Neural crest cell (in vitro differentiated cells): ENCODE results near the gene FHIT. TPM values are rescaled to one million over a fixed set of nuclear protein-coding genes. Genes with fewer than 3 reads are reported as not detected.
"Not testable (repeated sequence)": the region's sequence is repeated elsewhere in the genome, so short reads cannot be mapped to it uniquely, and the experiment has no call there.

Experiments used
- DNase-seq: peaks from one replicate; pipeline ENCODE4 v3.0.0; 2021; ENCODE audit warnings: low read depth, mixed read lengths, low spot score
- H3K27ac Mint-ChIP-seq: one replicate; pipeline ENCODE4 v1.8.0; 2021; ENCODE audit warnings: mild to moderate bottlenecking, mixed read lengths; ENCODE audit not compliant: unreplicated experiment
- H3K27me3 Mint-ChIP-seq: 2 replicates; pipeline ENCODE4 v1.8.0; 2021; ENCODE audit warnings: low read depth, mild to moderate bottlenecking, mixed read lengths
- H3K36me3 Mint-ChIP-seq: 2 replicates; pipeline ENCODE4 v1.8.0; 2021; ENCODE audit warnings: low read depth, mild to moderate bottlenecking, mixed read lengths
- H3K4me1 Mint-ChIP-seq: 2 replicates; pipeline ENCODE4 v1.8.0; 2021; ENCODE audit warnings: mixed read lengths
- H3K4me3 Mint-ChIP-seq: one replicate; pipeline ENCODE4 v1.8.0; 2021; ENCODE audit warnings: mild to moderate bottlenecking, mixed read lengths
- H3K9me3 Mint-ChIP-seq: 2 replicates; pipeline ENCODE4 v1.8.0; 2021; ENCODE audit warnings: mixed read lengths
- total RNA-seq: library from RNA; stranded (reverse); gene quantifications from 2 replicates; pipeline ENCODE4 v1.2.1, GENCODE V29; 2021
- TF ChIP-seq, protein P1 (sequence below): fragments of 200-600 bp; sonication (generic); conservative IDR thresholded peaks from 2 replicates; pipeline ENCODE4 v1.5.0; 2021; ENCODE audit warnings: antibody characterized with exemption, mild to moderate bottlenecking

FHIT gene
- total RNA-seq, 1 donor from 2014 or later: 5.2 TPM

DNA sequence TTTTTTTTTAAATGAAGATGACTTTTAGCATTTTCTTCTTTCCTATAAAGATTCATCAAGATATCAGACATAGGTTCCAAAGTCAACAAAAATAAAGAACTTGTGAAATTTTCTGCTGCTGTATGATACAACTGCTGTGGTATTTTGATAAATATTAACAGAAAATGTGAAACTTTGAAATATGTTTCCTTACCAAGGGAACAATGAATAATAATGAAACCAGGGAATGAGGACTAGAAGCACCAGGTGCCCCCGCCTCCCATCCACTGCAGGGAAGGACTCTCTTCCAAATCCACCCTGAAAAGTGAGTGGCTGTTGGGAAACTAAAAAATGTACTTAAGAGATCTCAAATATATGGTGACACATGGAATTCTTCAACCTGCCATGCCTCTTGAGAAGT lies 198.4 kb downstream of the FHIT start:
- H3K36me3 Mint-ChIP-seq: peaks cover 3% of the 10 kb centered on the region
- H3K27ac Mint-ChIP-seq: no peak overlapping the region
- TF ChIP-seq, protein P1, sequence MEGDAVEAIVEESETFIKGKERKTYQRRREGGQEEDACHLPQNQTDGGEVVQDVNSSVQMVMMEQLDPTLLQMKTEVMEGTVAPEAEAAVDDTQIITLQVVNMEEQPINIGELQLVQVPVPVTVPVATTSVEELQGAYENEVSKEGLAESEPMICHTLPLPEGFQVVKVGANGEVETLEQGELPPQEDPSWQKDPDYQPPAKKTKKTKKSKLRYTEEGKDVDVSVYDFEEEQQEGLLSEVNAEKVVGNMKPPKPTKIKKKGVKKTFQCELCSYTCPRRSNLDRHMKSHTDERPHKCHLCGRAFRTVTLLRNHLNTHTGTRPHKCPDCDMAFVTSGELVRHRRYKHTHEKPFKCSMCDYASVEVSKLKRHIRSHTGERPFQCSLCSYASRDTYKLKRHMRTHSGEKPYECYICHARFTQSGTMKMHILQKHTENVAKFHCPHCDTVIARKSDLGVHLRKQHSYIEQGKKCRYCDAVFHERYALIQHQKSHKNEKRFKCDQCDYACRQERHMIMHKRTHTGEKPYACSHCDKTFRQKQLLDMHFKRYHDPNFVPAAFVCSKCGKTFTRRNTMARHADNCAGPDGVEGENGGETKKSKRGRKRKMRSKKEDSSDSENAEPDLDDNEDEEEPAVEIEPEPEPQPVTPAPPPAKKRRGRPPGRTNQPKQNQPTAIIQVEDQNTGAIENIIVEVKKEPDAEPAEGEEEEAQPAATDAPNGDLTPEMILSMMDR: no peak
- no peak overlapping the region for H3K4me3 Mint-ChIP-seq
- no peaks in the 10 kb centered on the region for H3K4me1 Mint-ChIP-seq
- DNase-seq: no peak
- no peaks in the 10 kb centered on the region for H3K27me3 Mint-ChIP-seq
- peaks cover 2% of the 10 kb centered on the region for H3K9me3 Mint-ChIP-seq

DNA sequence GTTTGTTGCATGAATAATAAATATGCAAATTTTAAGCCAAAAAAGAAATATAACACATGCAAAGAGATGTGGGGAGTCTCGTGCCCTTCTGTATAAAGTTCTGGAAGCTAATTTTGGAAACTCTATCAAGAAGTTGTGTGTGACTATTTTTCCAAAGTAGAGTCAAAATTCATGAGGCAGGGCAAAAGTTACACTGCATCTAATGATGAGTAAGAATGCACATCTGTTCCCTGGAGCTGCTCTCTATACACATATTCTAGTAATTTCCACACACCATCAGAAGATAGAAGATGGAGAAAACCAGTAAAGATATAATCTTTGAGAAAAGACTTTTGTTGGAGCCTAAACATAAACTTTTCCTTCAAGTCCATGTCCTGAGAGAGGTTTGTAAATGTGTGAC lies 199.6 kb downstream of the FHIT start:
- Mint-ChIP-seq H3K4me3 (no peak overlapping the region), H3K27ac (no peak overlapping the region), H3K36me3 (peaks cover 6% of the 10 kb centered on the region), H3K9me3 (peaks cover 5% of the 10 kb centered on the region), H3K27me3 (no peaks in the 10 kb centered on the region), H3K4me1 (no peaks in the 10 kb centered on the region)
- TF ChIP-seq, protein P1: no peak
- DNase-seq: no peak

DNA sequence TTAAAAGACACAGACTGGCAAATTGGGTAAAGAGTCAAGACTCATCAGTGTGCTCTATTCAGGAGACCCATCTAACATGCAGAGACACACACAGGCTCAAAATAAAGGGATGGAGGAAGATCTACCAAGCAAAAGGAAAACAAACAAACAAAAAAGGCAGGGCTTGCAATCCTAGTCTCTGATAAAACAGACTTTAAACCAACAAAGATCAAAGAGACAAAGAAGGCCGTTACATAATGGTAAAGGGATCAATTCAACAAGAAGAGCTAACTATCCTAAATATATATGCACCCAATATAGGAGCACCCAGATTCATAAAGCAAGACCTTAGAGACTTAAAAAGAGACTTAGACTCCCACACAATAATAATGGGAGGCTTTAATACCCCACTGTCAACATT lies 206.1 kb downstream of the FHIT start:
- H3K4me1 Mint-ChIP-seq, H3K9me3 Mint-ChIP-seq: not testable (repeated sequence)

DNA sequence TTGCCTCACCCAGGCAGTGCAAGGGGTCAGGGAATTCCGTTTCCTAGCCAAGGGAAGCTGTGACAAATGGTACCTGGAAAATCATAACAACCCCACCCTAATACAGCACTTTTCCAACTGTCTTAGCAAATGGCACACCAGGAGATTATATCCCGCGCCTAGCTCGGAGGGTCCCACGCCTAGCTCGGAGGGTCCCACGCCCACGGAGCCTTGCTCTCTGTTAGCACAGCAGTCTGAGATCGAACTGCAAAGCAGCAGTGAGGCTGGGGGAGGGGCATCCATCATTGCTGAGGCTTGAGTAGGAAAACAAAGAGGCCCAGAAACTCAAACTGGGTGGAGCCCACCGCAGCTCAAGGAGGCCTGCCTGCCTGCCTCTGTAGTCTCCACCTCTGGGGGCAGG lies 208.1 kb downstream of the FHIT start:
- DNase-seq: no peak
- TF ChIP-seq, protein P1: no peak
- H3K4me1 Mint-ChIP-seq: no peaks in the 10 kb centered on the region
- no peak overlapping the region for H3K4me3 Mint-ChIP-seq
- no peaks in the 10 kb centered on the region for H3K27me3 Mint-ChIP-seq
- no peak overlapping the region for H3K27ac Mint-ChIP-seq
- H3K9me3 Mint-ChIP-seq: peaks cover 10% of the 10 kb centered on the region
- H3K36me3 Mint-ChIP-seq: peaks cover 16% of the 10 kb centered on the region

More for the DNA sequence above, 206.1 kb downstream of the FHIT start:
- not testable (repeated sequence) for DNase-seq, H3K27me3 Mint-ChIP-seq, H3K4me3 Mint-ChIP-seq, H3K27ac Mint-ChIP-seq, H3K36me3 Mint-ChIP-seq

DNA sequence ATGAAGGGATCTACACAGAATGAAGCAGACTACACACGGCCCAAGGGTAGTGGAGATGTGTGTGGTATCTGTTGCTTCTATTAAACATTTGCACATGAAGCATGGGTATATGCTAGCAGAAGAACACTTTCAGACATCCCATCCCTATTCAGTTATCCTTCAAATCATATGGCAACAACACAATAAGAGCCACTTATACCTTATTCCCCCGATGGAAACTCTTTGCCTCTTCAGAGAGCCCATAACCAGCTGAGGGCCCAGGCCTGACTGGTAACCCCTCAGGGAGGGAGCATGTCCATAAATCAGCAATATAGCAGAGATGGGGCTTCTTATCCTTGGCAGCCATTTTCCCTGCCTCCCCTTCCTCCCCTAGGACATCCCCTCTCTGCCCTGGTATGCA lies 210.6 kb downstream of the FHIT start:
- Mint-ChIP-seq H3K27ac (no peak overlapping the region), H3K9me3 (peaks cover 7% of the 10 kb centered on the region), H3K27me3 (no peaks in the 10 kb centered on the region), H3K4me3 (no peak overlapping the region), H3K4me1 (no peaks in the 10 kb centered on the region), H3K36me3 (peaks cover 14% of the 10 kb centered on the region)
- no peak for DNase-seq
- TF ChIP-seq, protein P1: no peak

DNA sequence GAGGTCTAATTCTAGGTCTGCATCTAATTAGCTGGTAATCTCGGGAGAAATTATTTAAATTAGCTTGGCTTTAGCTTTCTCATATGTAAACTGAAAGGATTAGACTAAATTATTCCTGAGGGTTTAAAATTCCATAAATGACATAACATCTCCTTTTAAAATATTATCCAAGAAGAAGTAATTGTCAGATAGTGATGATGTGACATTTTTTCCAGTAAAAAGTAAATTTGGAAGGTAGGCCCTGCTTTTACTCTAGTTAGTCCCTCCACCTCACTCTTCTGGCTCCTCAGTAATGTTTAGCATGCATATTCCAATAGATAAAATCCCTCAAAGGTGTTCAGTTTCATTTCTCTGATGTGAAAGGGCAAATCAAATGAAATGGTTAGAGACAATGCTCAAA lies 215.7 kb downstream of the FHIT start:
- Mint-ChIP-seq H3K36me3 (peaks cover 15% of the 10 kb centered on the region), H3K4me1 (peaks cover 3% of the 10 kb centered on the region), H3K9me3 (peaks cover 14% of the 10 kb centered on the region), H3K27me3 (no peaks in the 10 kb centered on the region), H3K4me3 (no peak overlapping the region), H3K27ac (no peak overlapping the region)
- TF ChIP-seq, protein P1: no peak
- no peak for DNase-seq
